Mesangial cell (primary cell): ENCODE results near the gene SYTL1. TPM values are rescaled to one million over a fixed set of nuclear protein-coding genes. Genes with fewer than 3 reads are reported as not detected.

Source experiments
- total RNA-seq: library from RNA; depleted of rRNA; stranded (reverse); fragments of >200 nt; gene quantifications from 2 replicates; pipeline ENCODE4 v1.2.3, GENCODE V29; 2015

The SYTL1 gene, protein sequence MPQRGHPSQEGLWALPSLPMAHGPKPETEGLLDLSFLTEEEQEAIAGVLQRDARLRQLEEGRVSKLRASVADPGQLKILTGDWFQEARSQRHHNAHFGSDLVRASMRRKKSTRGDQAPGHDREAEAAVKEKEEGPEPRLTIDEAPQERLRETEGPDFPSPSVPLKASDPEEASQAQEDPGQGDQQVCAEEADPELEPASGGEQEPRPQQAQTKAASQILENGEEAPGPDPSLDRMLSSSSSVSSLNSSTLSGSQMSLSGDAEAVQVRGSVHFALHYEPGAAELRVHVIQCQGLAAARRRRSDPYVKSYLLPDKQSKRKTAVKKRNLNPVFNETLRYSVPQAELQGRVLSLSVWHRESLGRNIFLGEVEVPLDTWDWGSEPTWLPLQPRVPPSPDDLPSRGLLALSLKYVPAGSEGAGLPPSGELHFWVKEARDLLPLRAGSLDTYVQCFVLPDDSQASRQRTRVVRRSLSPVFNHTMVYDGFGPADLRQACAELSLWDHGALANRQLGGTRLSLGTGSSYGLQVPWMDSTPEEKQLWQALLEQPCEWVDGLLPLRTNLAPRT
- total RNA-seq, result 20.2 and 55.0 TPM in 2 replicates

DNA sequence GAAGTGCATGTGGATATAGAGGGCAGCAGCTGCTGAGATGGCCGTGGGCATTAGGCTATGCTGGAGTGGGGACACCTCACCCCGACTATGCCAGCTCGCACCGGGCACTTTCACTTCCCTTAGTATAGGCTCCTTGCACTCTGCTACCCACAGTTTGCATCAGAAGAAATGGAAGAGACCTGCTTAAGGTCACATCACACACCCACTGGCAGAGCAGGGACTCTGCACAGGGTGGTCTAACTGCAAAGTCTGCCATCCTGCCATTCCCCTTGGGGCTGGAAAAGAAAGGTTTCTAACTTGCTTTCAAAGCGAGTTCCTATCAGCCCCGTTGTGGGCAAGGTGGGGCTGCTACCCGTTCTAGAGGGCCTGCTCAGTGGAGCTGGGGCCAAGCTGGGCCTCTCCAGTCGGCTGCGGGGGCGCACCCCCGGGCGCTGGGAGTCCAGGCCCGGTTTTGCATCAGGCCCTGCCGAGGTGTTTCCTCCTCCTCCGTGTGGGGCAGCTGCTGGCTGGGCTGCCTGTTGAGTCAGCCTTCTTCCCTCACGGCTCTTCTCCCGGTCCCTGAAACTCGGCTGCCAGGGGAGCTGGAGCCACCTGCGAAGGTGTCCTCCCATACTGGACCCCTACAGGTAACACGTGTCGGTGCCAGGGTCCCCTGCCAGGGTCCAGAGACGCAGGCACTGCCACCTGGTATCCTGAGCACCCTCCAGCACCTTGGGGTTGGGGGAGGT, at the start of gene SYTL1:
TSS of gene SYTL1 (plus strand) at position 498 of the 728 bp plus-strand sequence. CDS start 3,313 bp downstream, outside the sequence.

DNA sequence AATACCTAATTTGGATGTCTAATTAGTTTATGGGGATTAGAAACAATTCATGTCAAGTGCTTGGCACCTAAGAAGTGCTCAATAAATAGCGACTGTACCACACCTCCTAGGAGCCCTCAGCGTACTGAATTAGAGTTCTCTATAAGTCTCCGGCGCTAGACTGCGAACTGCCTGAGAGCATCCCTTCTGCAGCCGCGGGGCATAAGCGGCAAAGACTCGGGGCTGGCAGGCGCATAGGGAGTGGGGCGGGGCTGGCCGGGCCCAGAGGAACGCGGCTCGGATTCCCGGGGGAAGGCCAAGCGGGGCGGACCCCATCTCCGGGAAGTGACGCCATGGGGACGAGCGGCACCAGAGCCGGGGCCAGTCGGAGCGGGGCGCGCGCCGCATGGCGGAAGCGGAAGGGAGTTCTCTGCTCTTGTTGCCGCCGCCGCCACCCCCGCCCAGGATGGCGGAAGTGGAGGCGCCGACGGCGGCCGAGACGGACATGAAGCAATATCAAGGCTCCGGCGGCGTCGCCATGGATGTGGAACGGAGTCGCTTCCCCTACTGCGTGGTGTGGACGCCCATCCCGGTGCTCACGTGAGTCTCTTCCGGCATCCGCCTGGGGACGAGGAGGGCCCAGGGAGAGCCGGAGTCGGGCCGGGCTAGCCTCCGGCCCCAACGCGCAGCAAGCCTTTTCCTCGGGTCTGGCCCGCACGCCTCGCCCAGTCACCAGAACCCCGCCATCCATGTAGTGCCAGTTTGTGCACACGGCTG, 19.8 kb upstream of the SYTL1 start, which contains the start of gene TMEM222:
TSS of gene TMEM222 (plus strand) at position 351 of the 756 bp plus-strand sequence. CDS start at position 386, 35 bp downstream.

DNA sequence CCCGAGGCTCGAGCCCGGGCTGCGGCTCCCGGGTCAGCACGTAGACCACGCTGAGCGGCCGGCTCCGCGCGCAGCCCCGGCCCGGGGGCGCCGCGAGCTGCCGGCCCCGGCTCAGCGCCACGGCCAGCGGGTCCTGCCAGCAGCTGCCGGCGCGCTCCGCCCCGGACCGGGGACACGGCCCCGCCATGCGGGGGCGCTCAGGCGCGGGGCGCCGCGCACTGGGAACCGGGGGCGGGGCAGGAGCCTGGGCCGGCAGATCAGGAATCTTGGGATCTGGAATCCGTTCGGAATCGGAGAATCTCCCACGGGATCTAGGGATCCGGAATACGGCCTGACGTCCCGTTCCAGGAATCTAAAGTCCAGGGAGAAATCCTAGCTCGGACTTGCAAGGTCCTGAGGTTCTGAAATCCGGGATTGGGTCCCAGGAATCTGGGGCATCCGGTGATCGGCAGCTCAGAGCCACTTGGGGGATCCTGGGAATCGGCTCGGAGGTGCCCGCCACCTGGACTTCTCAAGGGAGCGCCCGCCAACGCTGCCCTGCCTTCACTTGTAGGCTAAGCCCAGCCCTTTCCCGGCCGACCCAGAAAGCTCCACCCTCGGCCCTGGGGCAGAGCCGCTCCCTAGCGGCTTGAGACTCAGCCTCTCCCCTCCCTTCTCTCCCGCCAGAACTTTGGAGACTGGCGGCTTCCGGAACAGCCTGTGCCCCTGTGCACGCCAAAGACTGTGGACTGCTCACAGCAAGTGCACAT, 24.8 kb downstream of the SYTL1 start, which contains the start of gene MAP3K6:
TSS of gene MAP3K6 (minus strand) at position 551 of the 749 bp plus-strand sequence. CDS start at position 187, 364 bp downstream.

DNA sequence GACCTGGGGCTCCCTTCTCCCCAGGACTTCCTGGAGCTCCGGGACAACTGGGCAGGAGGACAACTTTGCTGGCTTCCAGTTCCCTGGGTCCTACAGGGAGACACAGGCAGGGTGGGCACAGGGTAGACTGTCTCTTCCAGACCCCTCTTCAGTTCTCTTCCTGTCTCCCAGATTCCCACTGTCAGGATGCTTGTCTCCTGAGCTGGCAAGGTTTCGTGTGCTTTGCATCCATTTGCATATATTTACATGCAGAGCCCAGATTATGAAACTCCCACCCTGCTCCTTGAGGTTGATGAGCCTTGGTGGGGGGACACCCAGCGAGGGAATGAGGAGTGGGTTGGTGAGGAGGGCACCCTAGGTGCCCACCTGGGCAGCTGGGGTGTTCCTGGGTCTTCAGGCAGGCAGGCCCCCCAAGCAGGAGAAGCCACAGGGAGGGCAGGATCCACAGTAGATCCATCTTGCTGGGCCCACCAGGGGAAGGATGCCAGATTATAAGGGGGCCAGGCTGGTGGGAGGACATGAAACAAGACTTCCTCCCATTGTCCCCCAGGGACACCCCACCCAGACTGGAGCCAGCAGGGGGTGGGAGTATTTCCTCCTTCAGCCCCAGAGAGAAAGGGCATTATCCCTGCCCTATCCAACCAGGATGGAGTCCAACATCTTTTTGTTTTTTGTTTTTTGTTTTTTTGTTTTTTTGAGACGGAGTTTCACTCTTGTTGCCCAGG, 32.7 kb downstream of the SYTL1 start, which contains the start of gene FCN3:
TSS of gene FCN3 (minus strand) at position 463 of the 725 bp plus-strand sequence. CDS start at position 457, 6 bp downstream.

DNA sequence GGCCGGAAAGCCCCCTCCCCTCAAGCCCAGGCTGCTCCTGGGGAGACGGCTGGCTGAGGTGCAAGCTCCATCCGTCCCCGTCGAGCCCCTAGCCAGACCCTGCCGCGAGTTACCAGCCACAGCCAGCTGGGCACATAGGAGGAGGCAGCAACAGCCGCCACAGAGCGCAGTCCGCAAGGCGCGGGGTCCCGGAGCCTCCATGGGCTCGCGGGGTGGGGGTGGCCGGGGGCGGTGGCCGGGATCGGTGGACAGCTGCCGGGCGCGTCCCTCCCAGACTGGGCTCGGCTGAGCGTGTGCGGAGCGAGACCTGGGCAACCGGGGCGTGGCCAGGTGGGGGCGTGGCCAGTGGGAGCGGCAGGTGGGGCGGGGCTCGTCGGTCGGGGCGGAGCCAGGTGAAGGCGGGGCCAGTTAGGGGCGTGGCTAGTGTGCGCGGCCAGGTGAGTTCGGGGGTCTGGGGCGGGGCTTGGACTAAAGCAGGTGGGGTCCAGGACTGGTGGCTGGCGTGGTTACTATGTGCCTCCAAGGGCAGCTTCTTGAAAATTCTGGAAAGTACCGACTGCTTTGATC, 41.3 kb downstream of the SYTL1 start, which contains the start of gene CD164L2:
TSS of gene CD164L2 (minus strand) at position 295 of the 567 bp plus-strand sequence. CDS start at position 201, 94 bp downstream.

DNA sequence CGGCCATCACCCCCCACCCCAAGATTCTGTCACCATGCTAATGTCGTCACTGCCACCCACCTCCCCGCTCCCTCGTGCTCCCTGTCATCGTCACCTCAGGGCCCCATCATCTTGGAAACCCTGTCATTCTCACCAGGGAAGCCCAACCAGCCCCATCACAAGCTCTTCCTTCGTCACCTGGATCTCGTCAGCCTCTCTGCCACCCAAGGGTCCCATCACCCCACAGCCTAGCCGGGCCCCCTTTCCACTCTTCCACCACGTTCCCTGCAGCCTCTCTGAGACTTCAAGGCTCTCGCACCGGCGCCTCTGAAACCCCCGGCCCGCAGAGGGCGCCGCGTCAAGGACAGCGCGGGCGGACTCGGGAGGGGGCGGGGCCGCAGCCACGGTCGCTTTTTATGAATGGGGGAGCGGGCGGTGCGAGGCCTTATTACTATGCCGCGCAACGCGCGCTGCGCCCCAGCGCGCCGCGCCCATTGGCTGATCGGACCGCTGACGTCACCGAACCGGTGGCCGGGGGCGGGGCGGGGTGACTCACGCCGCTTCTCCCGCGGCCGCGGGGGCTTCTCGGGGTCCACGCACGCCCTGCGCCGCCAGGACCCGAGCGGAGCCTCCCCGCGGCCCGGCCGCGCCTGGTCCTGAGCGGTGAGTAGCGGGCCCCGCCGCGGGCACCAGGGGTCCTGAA, 50.4 kb downstream of the SYTL1 start, which contains the start of gene GPR3:
TSS of gene GPR3 (plus strand) at position 527 of the 682 bp plus-strand sequence. CDS start 1,177 bp downstream, outside the sequence.

Other genes with a start within 250 kb of the SYTL1 start
- 17.3 and 40.3 TPM in 2 replicates for gene SLC9A1, start 186.9 kb upstream of the SYTL1 start, total RNA-seq
- gene WDTC1, start 107.4 kb upstream of the SYTL1 start, total RNA-seq, result 19.4 and 33.7 TPM in 2 replicates
- 35.0 and 43.0 TPM in 2 replicates for gene TMEM222, start 19.9 kb upstream of the SYTL1 start, total RNA-seq
- gene MAP3K6, start 24.9 kb downstream of the SYTL1 start, total RNA-seq, result 14.7 and 24.1 TPM in 2 replicates
- not detected in 2 replicates for gene FCN3, start 32.8 kb downstream of the SYTL1 start, total RNA-seq
- gene CD164L2, start 41.3 kb downstream of the SYTL1 start, total RNA-seq, result 0.13 TPM in 1 of 2 replicates, not detected in the other
- 1.6 and 2.4 TPM in 2 replicates for gene GPR3, start 50.6 kb downstream of the SYTL1 start, total RNA-seq
- 31.4 and 50.8 TPM in 2 replicates for gene WASF2, start 148.1 kb downstream of the SYTL1 start, total RNA-seq